ENCODE measurements around the gene ING1. TPM values are rescaled to one million over a fixed set of nuclear protein-coding genes. Genes with fewer than 3 reads are reported as not detected.

ING1 gene
- total RNA-seq, 1 donor from 2014 or later: 9.3 TPM

GRCh38 chr13:110769097-110769496 lies 55.6 kb downstream of the ING1 start:
- no peak for DNase-seq (ENCODE audit: low read depth)

- no peak for DNase-seq (ENCODE audit: low read depth)
Measured at GRCh38 chr13:110770678-110771077, 57.2 kb downstream of the ING1 start.

- DNase-seq (ENCODE audit: low read depth): no peak
Measured at GRCh38 chr13:110771194-110771593, 57.7 kb downstream of the ING1 start.

DNA sequence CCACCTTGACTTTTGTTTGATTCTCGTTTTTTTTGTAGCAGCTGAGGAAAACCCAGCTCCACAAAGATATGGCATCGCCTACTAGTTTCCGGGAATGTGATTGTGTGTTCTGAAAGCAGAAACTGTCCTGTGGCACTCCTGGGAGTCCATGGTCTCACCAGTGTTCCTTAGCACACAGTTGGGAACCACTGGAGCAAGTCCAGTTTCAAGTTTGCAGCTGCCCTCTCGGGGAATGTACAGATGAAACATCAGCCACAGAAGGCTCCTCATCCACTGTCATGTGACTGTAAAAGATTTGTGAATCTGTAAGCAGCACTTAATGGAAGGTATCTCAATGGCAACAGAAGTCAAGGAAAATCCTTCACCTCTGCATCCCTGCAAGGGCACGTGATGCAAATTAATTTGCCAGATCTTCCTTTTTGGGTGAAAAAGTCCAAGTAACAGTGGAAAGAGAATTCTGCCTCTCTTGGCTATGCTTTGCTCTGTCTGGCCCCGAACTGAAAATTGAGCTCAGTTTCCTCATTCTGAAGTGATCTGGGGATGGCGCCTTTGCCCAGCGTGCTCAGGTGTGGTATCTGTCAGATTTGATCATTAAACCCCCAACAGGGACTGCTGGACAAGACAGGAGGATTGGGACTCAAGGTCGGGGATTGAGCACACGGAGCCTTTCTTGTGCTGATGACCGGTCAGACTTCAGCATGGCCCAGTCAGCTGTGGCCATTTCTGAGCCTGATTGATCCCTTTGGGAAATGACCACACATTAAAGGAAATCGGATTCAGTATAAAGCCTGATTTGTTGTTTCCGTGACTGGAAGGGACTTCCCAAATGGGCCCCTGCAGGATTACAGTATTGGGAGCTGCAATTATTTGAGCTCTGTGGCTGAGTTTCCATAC lies 58.8 kb downstream of the ING1 start:
- DNase-seq (ENCODE audit: low read depth): peak; percentile 48

Other genes starting within 250 kb of the ING1 start
- gene RAB20, start 152.0 kb upstream of the ING1 start, total RNA-seq: 0.29 and 0.47 TPM in 2 replicates
- 22.5 and 29.2 TPM in 2 replicates for gene NAXD, start 98.2 kb upstream of the ING1 start, total RNA-seq
- gene CARS2, start 7.6 kb upstream of the ING1 start, total RNA-seq: 55.8 and 59.6 TPM in 2 replicates
- gene ANKRD10, start 201.4 kb downstream of the ING1 start, total RNA-seq: 1,506 and 1,796 TPM in 2 replicates

Data from myocyte (in vitro differentiated cells).